B cell (primary cell): ENCODE data around the gene OFD1.

Experiments
- EZH2 ChIP-seq: IDR thresholded peaks from 2 replicates; pipeline ENCODE4 v1.6.1; 2012; ENCODE audit warnings: borderline replicate concordance, low read depth, mild to moderate bottlenecking, moderate library complexity, low read length; ENCODE audit not compliant: insufficient read depth, poor library complexity, severe bottlenecking
- TF ChIP-seq, protein P1 (sequence below): fragments of 200-600 bp; IDR thresholded peaks from one replicate; pipeline ENCODE4 v1.8.0; 2022; ENCODE audit warnings: antibody characterized with exemption, mild to moderate bottlenecking

DNA sequence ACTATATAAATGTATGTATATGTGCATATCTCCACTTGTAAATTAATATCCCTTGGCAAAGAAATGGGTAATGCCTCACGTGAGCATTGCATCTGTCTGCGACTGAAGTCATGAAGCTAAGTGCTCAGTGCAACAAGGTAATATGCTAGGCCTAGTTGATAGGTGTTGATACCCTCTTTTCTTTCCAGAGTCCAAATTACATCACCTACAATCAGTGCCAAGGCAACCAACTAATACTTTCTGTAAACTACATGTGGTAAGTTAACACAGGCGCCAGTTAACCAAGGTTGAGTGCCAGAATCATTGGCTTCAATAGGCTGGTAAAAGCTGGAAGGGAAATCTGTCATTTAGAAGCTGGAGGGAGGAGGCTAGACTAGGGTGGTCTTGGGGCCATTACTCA is 41.3 kb downstream of the OFD1 start:
- TF ChIP-seq, protein P1, sequence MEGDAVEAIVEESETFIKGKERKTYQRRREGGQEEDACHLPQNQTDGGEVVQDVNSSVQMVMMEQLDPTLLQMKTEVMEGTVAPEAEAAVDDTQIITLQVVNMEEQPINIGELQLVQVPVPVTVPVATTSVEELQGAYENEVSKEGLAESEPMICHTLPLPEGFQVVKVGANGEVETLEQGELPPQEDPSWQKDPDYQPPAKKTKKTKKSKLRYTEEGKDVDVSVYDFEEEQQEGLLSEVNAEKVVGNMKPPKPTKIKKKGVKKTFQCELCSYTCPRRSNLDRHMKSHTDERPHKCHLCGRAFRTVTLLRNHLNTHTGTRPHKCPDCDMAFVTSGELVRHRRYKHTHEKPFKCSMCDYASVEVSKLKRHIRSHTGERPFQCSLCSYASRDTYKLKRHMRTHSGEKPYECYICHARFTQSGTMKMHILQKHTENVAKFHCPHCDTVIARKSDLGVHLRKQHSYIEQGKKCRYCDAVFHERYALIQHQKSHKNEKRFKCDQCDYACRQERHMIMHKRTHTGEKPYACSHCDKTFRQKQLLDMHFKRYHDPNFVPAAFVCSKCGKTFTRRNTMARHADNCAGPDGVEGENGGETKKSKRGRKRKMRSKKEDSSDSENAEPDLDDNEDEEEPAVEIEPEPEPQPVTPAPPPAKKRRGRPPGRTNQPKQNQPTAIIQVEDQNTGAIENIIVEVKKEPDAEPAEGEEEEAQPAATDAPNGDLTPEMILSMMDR, result no peak
- no peak for TF ChIP-seq EZH2
